ENCODE data around the gene FAR2. TPM values are rescaled to one million over a fixed set of nuclear protein-coding genes. Genes with fewer than 3 reads are reported as not detected.

The FAR2 gene
- total and polyA plus RNA-seq, 2 of the 13 experiments (the other 11 are each of a cell fraction or from before 2014, with no cell fraction given), result not detected

DNA sequence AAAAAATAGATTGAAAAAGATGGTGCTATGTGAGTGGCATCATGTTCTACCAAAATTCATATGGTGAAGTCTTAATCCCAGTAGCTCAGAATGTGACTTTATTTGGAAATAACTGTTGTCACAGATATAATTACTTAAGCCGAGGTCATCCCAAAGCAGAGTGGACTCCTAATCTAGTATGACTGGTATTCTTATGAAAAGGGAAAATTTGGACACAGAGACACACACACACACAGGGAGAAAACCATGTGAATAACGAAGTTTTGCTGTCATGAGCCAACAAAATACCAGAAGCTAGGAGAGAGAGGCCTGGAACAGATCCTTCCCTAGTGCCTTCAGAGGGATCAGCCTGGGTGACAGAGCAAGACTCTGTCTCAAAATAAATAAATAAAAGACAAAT is 62.6 kb downstream of the FAR2 start:
- in situ Hi-C loops (cut with HindIII; ENCODE audit: extremely low pct_ligation_motif_present, low pct_unique_long_range_greater_than_20kb), result no loop called here
- H3K4me2 ChIP-seq (ENCODE audit: low read depth, low read length), result no peak overlapping the region
- H3K36me3 ChIP-seq (replicated peaks in 1 of 2; ENCODE audit: control insufficient read depth in 1 of 2, insufficient read depth in 2 of 2, low read length in 2 of 2), result no peaks in the 10 kb centered on the region
- ChIA-PET POLR2A (no interaction called here), CTCF (ENCODE audit: low intra/inter-chr PET ratio, low total read pairs) (no interaction called here)
- H3K27me3 ChIP-seq (ENCODE audit: control insufficient read depth in 1 of 2, insufficient read depth in 2 of 2, low read length in 2 of 2), result no peaks in the 10 kb centered on the region
- BruUV-seq (replicated peaks), result no TSS peak
- H2AFZ ChIP-seq (ENCODE audit: low read length), result no peak overlapping the region
- no peaks in the 10 kb centered on the region for H4K20me1 ChIP-seq (ENCODE audit: insufficient read depth, low read length)
- ATAC-seq (no peak), FAIRE-seq (no peak), DNase-seq (ENCODE audit: low spot score) (no peak)
- WGBS (ENCODE audit: low lambda C conversion rate), result 3% methylated on average over 2 of the region's 2 CpGs
- no peak overlapping the region for H3K4me3 ChIP-seq (replicated peaks in 1 of 3; ENCODE audit: insufficient read depth in 1 of 3, low read depth in 2 of 3, low read length in 3 of 3)
- intact Hi-C loops (cut with micrococcal nuclease; ENCODE audit: unreplicated experiment), result no loop called here
- no peak overlapping the region for H3K27ac ChIP-seq (ENCODE audit: extremely low read length, insufficient read depth, low read length)
- H3K79me2 ChIP-seq (ENCODE audit: insufficient read depth, low read length), result no peaks in the 10 kb centered on the region
- H3K9ac ChIP-seq (ENCODE audit: insufficient read depth, low read depth, low read length), result no peak overlapping the region
- H3K4me1 ChIP-seq (ENCODE audit: insufficient read depth, low read length), result no peaks in the 10 kb centered on the region
- no peaks in the 10 kb centered on the region for H3K9me3 ChIP-seq (ENCODE audit: low read length)
- TF ChIP-seq, protein P1, sequence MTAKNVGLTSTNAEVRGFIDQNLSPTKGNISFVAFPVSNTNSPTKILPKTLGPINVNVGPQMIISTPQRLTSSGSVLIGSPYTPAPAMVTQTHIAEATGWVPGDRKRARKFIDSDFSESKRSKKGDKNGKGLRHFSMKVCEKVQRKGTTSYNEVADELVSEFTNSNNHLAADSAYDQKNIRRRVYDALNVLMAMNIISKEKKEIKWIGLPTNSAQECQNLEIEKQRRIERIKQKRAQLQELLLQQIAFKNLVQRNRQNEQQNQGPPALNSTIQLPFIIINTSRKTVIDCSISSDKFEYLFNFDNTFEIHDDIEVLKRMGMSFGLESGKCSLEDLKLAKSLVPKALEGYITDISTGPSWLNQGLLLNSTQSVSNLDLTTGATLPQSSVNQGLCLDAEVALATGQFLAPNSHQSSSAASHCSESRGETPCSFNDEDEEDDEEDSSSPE (CRISPR knock-in tag; IDR thresholded peaks at IDR 0.05), result no peak
- TF ChIP-seq, protein P2, sequence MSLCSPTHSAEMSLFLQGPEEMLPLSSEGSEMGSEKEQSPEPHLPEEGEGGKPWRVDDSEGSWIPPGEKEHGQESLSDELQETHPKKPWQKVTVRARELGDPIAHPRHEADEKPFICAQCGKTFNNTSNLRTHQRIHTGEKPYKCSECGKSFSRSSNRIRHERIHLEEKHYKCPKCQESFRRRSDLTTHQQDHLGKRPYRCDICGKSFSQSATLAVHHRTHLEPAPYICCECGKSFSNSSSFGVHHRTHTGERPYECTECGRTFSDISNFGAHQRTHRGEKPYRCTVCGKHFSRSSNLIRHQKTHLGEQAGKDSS (CRISPR knock-in tag; IDR thresholded peaks at IDR 0.05; ENCODE audit: borderline replicate concordance, low read depth), result no peak
- TF ChIP-seq CEBPG (CRISPR knock-in tag; IDR thresholded peaks at IDR 0.05) (no peak), SOX13 (IDR thresholded peaks at IDR 0.05) (no peak), SOX13 (CRISPR knock-in tag; conservative IDR thresholded peaks at IDR 0.05 in 1 of 2, IDR thresholded peaks at IDR 0.05 in 1 of 2) (no peak), ZMYM3 (CRISPR knock-in tag; IDR thresholded peaks at IDR 0.05) (no peak), GABPB1 (CRISPR knock-in tag; IDR thresholded peaks at IDR 0.05) (no peak), ELF4 (CRISPR knock-in tag; IDR thresholded peaks at IDR 0.05; ENCODE audit: borderline replicate concordance) (no peak), THYN1 (CRISPR knock-in tag; IDR thresholded peaks at IDR 0.05; ENCODE audit: borderline replicate concordance, low read depth) (no peak), ZNF629 (CRISPR knock-in tag; conservative IDR thresholded peaks at IDR 0.05) (no peak), CENPT (CRISPR knock-in tag; IDR thresholded peaks at IDR 0.05; ENCODE audit: low read depth) (no peak), KLF12 (CRISPR knock-in tag; IDR thresholded peaks at IDR 0.05; ENCODE audit: borderline replicate concordance) (no peak), ZNF724P (CRISPR knock-in tag; IDR thresholded peaks at IDR 0.05; ENCODE audit: borderline replicate concordance) (no peak), KDM1A (CRISPR knock-in tag; IDR thresholded peaks at IDR 0.05) (no peak), MIXL1 (CRISPR knock-in tag; IDR thresholded peaks at IDR 0.05) (no peak)
- TF ChIP-seq, protein P3, sequence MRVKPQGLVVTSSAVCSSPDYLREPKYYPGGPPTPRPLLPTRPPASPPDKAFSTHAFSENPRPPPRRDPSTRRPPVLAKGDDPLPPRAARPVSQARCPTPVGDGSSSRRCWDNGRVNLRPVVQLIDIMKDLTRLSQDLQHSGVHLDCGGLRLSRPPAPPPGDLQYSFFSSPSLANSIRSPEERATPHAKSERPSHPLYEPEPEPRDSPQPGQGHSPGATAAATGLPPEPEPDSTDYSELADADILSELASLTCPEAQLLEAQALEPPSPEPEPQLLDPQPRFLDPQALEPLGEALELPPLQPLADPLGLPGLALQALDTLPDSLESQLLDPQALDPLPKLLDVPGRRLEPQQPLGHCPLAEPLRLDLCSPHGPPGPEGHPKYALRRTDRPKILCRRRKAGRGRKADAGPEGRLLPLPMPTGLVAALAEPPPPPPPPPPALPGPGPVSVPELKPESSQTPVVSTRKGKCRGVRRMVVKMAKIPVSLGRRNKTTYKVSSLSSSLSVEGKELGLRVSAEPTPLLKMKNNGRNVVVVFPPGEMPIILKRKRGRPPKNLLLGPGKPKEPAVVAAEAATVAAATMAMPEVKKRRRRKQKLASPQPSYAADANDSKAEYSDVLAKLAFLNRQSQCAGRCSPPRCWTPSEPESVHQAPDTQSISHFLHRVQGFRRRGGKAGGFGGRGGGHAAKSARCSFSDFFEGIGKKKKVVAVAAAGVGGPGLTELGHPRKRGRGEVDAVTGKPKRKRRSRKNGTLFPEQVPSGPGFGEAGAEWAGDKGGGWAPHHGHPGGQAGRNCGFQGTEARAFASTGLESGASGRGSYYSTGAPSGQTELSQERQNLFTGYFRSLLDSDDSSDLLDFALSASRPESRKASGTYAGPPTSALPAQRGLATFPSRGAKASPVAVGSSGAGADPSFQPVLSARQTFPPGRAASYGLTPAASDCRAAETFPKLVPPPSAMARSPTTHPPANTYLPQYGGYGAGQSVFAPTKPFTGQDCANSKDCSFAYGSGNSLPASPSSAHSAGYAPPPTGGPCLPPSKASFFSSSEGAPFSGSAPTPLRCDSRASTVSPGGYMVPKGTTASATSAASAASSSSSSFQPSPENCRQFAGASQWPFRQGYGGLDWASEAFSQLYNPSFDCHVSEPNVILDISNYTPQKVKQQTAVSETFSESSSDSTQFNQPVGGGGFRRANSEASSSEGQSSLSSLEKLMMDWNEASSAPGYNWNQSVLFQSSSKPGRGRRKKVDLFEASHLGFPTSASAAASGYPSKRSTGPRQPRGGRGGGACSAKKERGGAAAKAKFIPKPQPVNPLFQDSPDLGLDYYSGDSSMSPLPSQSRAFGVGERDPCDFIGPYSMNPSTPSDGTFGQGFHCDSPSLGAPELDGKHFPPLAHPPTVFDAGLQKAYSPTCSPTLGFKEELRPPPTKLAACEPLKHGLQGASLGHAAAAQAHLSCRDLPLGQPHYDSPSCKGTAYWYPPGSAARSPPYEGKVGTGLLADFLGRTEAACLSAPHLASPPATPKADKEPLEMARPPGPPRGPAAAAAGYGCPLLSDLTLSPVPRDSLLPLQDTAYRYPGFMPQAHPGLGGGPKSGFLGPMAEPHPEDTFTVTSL (CRISPR knock-in tag; IDR thresholded peaks at IDR 0.05; ENCODE audit: borderline replicate concordance), result no peak
- TF ChIP-seq, protein P4, sequence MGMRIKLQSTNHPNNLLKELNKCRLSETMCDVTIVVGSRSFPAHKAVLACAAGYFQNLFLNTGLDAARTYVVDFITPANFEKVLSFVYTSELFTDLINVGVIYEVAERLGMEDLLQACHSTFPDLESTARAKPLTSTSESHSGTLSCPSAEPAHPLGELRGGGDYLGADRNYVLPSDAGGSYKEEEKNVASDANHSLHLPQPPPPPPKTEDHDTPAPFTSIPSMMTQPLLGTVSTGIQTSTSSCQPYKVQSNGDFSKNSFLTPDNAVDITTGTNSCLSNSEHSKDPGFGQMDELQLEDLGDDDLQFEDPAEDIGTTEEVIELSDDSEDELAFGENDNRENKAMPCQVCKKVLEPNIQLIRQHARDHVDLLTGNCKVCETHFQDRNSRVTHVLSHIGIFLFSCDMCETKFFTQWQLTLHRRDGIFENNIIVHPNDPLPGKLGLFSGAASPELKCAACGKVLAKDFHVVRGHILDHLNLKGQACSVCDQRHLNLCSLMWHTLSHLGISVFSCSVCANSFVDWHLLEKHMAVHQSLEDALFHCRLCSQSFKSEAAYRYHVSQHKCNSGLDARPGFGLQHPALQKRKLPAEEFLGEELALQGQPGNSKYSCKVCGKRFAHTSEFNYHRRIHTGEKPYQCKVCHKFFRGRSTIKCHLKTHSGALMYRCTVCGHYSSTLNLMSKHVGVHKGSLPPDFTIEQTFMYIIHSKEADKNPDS (CRISPR knock-in tag; IDR thresholded peaks at IDR 0.05), result no peak
